Gastrocnemius medialis (tissue), 4 donors: ENCODE data around the gene TGFB3.

Experiments
- POLR2A ChIP-seq, 2 donors: fragments of 450-650 bp; IDR thresholded peaks; one replicate each; pipeline ENCODE4 v1.6.1; 2017; ENCODE audit warnings: antibody characterized with exemption in 2 of 2, mild to moderate bottlenecking in 2 of 2, moderate library complexity in 2 of 2
- TF ChIP-seq, protein P1 (sequence below), 5 experiments: fragments of 450-650 bp in 3 of 5; fragments of 200-600 bp in 2 of 5; sonication (generic) in 2 of 5; IDR thresholded peaks in 4 of 5; conservative IDR thresholded peaks in 1 of 5; 1 replicate in 4 of 5; 2 replicates in 1 of 5; pipeline ENCODE4 v1.5.1; 2016 to 2019; ENCODE audit warnings: antibody characterized with exemption in 5 of 5, mild to moderate bottlenecking in 3 of 5, moderate library complexity in 3 of 5

DNA sequence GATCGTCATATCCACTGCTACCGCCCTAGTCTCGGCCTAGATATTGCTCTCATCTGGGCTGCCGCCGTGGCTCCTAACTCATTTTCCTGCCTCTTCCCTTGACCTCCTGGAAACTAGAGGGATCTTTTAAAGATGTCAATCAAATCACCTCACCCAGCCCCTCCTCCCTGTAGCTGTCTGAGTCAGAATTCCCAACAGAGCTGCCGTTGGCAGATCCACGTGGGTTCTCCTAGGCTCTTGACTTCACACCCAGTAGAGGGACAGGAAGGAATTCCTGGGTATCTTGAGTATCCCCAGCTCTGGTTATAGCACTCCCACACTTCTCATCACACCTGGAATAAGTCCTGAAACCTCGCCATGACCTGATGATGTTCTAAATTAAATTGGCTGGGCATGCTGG lies 11.9 kb downstream of the TGFB3 start:
- TF ChIP-seq, protein P1, sequence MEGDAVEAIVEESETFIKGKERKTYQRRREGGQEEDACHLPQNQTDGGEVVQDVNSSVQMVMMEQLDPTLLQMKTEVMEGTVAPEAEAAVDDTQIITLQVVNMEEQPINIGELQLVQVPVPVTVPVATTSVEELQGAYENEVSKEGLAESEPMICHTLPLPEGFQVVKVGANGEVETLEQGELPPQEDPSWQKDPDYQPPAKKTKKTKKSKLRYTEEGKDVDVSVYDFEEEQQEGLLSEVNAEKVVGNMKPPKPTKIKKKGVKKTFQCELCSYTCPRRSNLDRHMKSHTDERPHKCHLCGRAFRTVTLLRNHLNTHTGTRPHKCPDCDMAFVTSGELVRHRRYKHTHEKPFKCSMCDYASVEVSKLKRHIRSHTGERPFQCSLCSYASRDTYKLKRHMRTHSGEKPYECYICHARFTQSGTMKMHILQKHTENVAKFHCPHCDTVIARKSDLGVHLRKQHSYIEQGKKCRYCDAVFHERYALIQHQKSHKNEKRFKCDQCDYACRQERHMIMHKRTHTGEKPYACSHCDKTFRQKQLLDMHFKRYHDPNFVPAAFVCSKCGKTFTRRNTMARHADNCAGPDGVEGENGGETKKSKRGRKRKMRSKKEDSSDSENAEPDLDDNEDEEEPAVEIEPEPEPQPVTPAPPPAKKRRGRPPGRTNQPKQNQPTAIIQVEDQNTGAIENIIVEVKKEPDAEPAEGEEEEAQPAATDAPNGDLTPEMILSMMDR (IDR thresholded peaks at IDR 0.05 in 4 of 5, conservative IDR thresholded peaks at IDR 0.05 in 1 of 5), result no peak
- TF ChIP-seq POLR2A (IDR thresholded peaks at IDR 0.05), result no peak
